A549 (cell line): Measurements from ENCODE around the gene OR10A3. TPM values are rescaled to one million over a fixed set of nuclear protein-coding genes. Genes with fewer than 3 reads are reported as not detected.

Experiments
- ATAC-seq, 2 experiments: fragments of 200-7000 bp in 1 of 2; fragments of >200 bp in 1 of 2; cut with Nextera tagmentation in 1 of 2; cut with Tn5 transposase in 1 of 2; 3 replicates each; pipeline versions ENCODE4 v1.8.0 to v1.9.1; 2018 to 2020; ENCODE audit warnings: mild to moderate bottlenecking in 1 of 2, moderate library complexity in 1 of 2
- CTCF ChIA-PET: fragments of 300-600 bp; sonication (Branson Sonifier 250); formaldehyde crosslinking; extraction: SDS; loops from one replicate; lab custom pipeline; 2021; ENCODE audit warnings: antibody characterized with exemption, inconsistent platforms; lab: Yijun Ruan, JAX
- POLR2A ChIA-PET: fragments of 350-600 bp; formaldehyde crosslinking; extraction: SDS; loops from one replicate; lab custom pipeline; 2021; ENCODE audit warnings: antibody characterized with exemption, inconsistent platforms; lab: Yijun Ruan, JAX
- DNase-seq, 2 experiments: peaks; one replicate each; pipeline versions ENCODE4 v3.0.0 to v3.0.0-alpha.2; 2011 to 2016; ENCODE audit warnings: low read depth in 1 of 2, low spot score in 1 of 2
- FAIRE-seq: peaks from 2 replicates; lab custom pipeline; 2011; peaks lifted over from hg19 to GRCh38; lab: Jason Lieb, UNC
- H3K27ac ChIP-seq, 2 experiments: fragments of >200 bp; sonication (Bioruptor Twin); formaldehyde crosslinking; 3 replicates each; pipeline ENCODE4 v1.5.1; 2016 to 2017
- H3K4me1 ChIP-seq: fragments of >200 bp; sonication (Bioruptor Twin); formaldehyde crosslinking; 3 replicates; pipeline ENCODE4 v1.6.1; 2016
- H3K4me2 ChIP-seq: fragments of >200 bp; sonication (Bioruptor Twin); formaldehyde crosslinking; 3 replicates; pipeline ENCODE4 v1.6.1; 2016
- H3K4me3 ChIP-seq: fragments of >200 bp; sonication (Bioruptor Twin); formaldehyde crosslinking; 3 replicates; pipeline ENCODE4 v1.5.1; 2016
- H3K9me3 ChIP-seq: fragments of >200 bp; sonication (Bioruptor Twin); formaldehyde crosslinking; 3 replicates; pipeline ENCODE4 v1.6.1; 2016
- CBX8 ChIP-seq: fragments of 200-600 bp; sonication (generic); IDR thresholded peaks from 2 replicates; pipeline ENCODE4 v1.6.1; 2016
- CHD2 ChIP-seq: fragments of 150-350 bp; IDR thresholded peaks from 2 replicates; pipeline ENCODE4 v1.6.1; 2014; ENCODE audit warnings: low read length; ENCODE audit not compliant: partially characterized antibody
- CHD4 ChIP-seq: fragments of 200-600 bp; sonication (generic); IDR thresholded peaks from 2 replicates; pipeline ENCODE4 v1.6.1; 2016; ENCODE audit warnings: antibody characterized with exemption, mild to moderate bottlenecking, borderline replicate concordance
- E2F6 ChIP-seq: IDR thresholded peaks from 2 replicates; pipeline ENCODE4 v1.6.1; 2012; ENCODE audit warnings: low read depth, borderline replicate concordance
- EHF ChIP-seq: fragments of 250-450 bp; sonication (Bioruptor Pico); IDR thresholded peaks from 2 replicates; pipeline ENCODE4 v1.5.0; 2020; ENCODE audit warnings: mild to moderate bottlenecking
- ESRRA ChIP-seq: fragments of 150-350 bp; IDR thresholded peaks from 2 replicates; pipeline ENCODE4 v1.6.1; 2014; ENCODE audit warnings: mild to moderate bottlenecking, low read length, borderline replicate concordance
- GATA3 ChIP-seq: IDR thresholded peaks from 2 replicates; pipeline ENCODE4 v1.6.1; 2012; ENCODE audit warnings: borderline replicate concordance
- HDAC2 ChIP-seq: fragments of 200-600 bp; sonication (generic); IDR thresholded peaks from 2 replicates; pipeline ENCODE4 v1.6.1; 2016
- HOXB5 ChIP-seq: fragments of 250-450 bp; sonication (Bioruptor Pico); IDR thresholded peaks from 2 replicates; pipeline ENCODE4 v1.5.0; 2020; ENCODE audit warnings: mild to moderate bottlenecking, moderate library complexity
- JUN ChIP-seq, 2 experiments: fragments of >200 bp; sonication (Bioruptor Twin); formaldehyde crosslinking; IDR thresholded peaks; 2 replicates in 1 of 2; 3 replicates in 1 of 2; pipeline ENCODE4 v1.6.1; 2016 to 2017
- KDM1A ChIP-seq: fragments of 200-600 bp; sonication (generic); IDR thresholded peaks from 2 replicates; pipeline ENCODE4 v1.6.1; 2016; ENCODE audit warnings: low read depth, mild to moderate bottlenecking
- MAFK ChIP-seq: fragments of 450-650 bp; IDR thresholded peaks from 2 replicates; pipeline ENCODE4 v1.6.1; 2014; ENCODE audit not compliant: partially characterized antibody
- NPAS2 ChIP-seq: fragments of 250-450 bp; sonication (Bioruptor Pico); IDR thresholded peaks from 2 replicates; pipeline ENCODE4 v1.8.0; 2022; ENCODE audit warnings: mild to moderate bottlenecking, moderate library complexity, borderline replicate concordance
- POLR2A ChIP-seq: IDR thresholded peaks from 2 replicates; pipeline ENCODE4 v1.6.1; 2012; ENCODE audit warnings: mild to moderate bottlenecking, low read length
- RAD21 ChIP-seq, 2 experiments: fragments of >200 bp in 1 of 2; sonication (Bioruptor Twin) in 1 of 2; formaldehyde crosslinking in 1 of 2; IDR thresholded peaks in 1 of 2; conservative IDR thresholded peaks in 1 of 2; 2 replicates in 1 of 2; 3 replicates in 1 of 2; pipeline ENCODE4 v1.6.1; 2012 to 2018; ENCODE audit warnings: inconsistent platforms in 1 of 2
- RCOR1 ChIP-seq: fragments of 150-350 bp; IDR thresholded peaks from 2 replicates; pipeline ENCODE4 v1.6.1; 2014; ENCODE audit warnings: antibody characterized with exemption, low read length, low read depth
- REST ChIP-seq: fragments of 200-600 bp; sonication (generic); IDR thresholded peaks from 2 replicates; pipeline ENCODE4 v1.6.1; 2016; ENCODE audit warnings: antibody characterized with exemption, mild to moderate bottlenecking, moderate library complexity
- RNF2 ChIP-seq: fragments of 200-600 bp; sonication (generic); IDR thresholded peaks from 2 replicates; pipeline ENCODE4 v1.6.1; 2016; ENCODE audit warnings: low read depth, mild to moderate bottlenecking, antibody characterized with exemption, moderate library complexity, borderline replicate concordance
- SMC3 ChIP-seq: fragments of >200 bp; sonication (Bioruptor Twin); formaldehyde crosslinking; IDR thresholded peaks from 3 replicates; pipeline ENCODE4 v1.6.1; 2018; ENCODE audit warnings: inconsistent platforms
- SREBF2 ChIP-seq: fragments of 450-650 bp; IDR thresholded peaks from 2 replicates; pipeline ENCODE4 v1.6.1; 2014; ENCODE audit warnings: mild to moderate bottlenecking, moderate library complexity
- TP53 ChIP-seq: fragments of 250-450 bp; sonication (Bioruptor Pico); IDR thresholded peaks from 2 replicates; pipeline ENCODE4 v1.5.0; 2021; ENCODE audit warnings: mild to moderate bottlenecking, moderate library complexity
- ZC3H11A ChIP-seq: fragments of 450-650 bp; IDR thresholded peaks from 2 replicates; pipeline ENCODE4 v1.6.1; 2014; ENCODE audit warnings: antibody characterized with exemption, mild to moderate bottlenecking
- WGBS: methylation state at CpG from one replicate; pipeline ENCODE4 v1.1.6; 2017; ENCODE audit errors: missing lambda C conversion rate; 5-methylcytosine and 5-hydroxymethylcytosine counted together
- polyA plus RNA-seq, 4 experiments: library from polyadenylated mRNA; depleted of rRNA in 3 of 4; stranded (reverse); fragments of >200 nt; fragmentation: RNase III in 1 of 4; extraction: RNeasy Plus Mini Kit Qiagen cat#74134 plus additional on column Dnase treatment in 1 of 4; gene quantifications; 2 replicates in 3 of 4; 3 replicates in 1 of 4; pipeline ENCODE4 v1.2.3, GENCODE V29; 2011 to 2017
- TF ChIP-seq, protein P1 (sequence below): fragments of 250-450 bp; sonication (Bioruptor Pico); IDR thresholded peaks from 2 replicates; pipeline ENCODE4 v1.5.0; 2021; ENCODE audit warnings: mild to moderate bottlenecking, moderate library complexity, borderline replicate concordance
- TF ChIP-seq, protein P2 (sequence below): IDR thresholded peaks from 2 replicates; pipeline ENCODE4 v1.6.1; 2012
- TF ChIP-seq, protein P3 (sequence below): fragments of >200 bp; sonication (Bioruptor Twin); formaldehyde crosslinking; IDR thresholded peaks from 3 replicates; pipeline ENCODE4 v1.6.1; 2016

Gene OR10A3
- polyA plus RNA-seq, 2 of the 4 experiments (the other 2 are of a cell fraction) = not detected

GRCh38 chr11:7901319-7901854 is 40.1 kb downstream of the OR10A3 start:
- H3K4me1 ChIP-seq = no peaks in the 10 kb centered on the region
- TF ChIP-seq SMC3 (no peak), MAFK (no peak), CHD4 (no peak), RAD21 (conservative IDR thresholded peaks at IDR 0.05 in 1 of 2, IDR thresholded peaks at IDR 0.05 in 1 of 2) (no peak), ESRRA (no peak), HDAC2 (no peak), E2F6 (no peak), HOXB5 (no peak), GATA3 (no peak)
- TF ChIP-seq, protein P1, sequence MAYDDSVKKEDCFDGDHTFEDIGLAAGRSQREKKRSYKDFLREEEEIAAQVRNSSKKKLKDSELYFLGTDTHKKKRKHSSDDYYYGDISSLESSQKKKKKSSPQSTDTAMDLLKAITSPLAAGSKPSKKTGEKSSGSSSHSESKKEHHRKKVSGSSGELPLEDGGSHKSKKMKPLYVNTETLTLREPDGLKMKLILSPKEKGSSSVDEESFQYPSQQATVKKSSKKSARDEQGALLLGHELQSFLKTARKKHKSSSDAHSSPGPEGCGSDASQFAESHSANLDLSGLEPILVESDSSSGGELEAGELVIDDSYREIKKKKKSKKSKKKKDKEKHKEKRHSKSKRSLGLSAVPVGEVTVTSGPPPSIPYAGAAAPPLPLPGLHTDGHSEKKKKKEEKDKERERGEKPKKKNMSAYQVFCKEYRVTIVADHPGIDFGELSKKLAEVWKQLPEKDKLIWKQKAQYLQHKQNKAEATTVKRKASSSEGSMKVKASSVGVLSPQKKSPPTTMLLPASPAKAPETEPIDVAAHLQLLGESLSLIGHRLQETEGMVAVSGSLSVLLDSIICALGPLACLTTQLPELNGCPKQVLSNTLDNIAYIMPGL (CRISPR knock-in tag) = no peak
- TF ChIP-seq, protein P2, sequence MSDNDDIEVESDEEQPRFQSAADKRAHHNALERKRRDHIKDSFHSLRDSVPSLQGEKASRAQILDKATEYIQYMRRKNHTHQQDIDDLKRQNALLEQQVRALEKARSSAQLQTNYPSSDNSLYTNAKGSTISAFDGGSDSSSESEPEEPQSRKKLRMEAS = no peak
- TF ChIP-seq, protein P3, sequence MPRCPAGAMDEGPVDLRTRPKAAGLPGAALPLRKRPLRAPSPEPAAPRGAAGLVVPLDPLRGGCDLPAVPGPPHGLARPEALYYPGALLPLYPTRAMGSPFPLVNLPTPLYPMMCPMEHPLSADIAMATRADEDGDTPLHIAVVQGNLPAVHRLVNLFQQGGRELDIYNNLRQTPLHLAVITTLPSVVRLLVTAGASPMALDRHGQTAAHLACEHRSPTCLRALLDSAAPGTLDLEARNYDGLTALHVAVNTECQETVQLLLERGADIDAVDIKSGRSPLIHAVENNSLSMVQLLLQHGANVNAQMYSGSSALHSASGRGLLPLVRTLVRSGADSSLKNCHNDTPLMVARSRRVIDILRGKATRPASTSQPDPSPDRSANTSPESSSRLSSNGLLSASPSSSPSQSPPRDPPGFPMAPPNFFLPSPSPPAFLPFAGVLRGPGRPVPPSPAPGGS = no peak
- TF ChIP-seq, all 56 proteins: peak for 0
- ATAC-seq (no peak), DNase-seq (no peak), FAIRE-seq (no peak)
- no peak overlapping the region for H3K4me2 ChIP-seq
- no peaks in the 10 kb centered on the region for H3K9me3 ChIP-seq
- ChIA-PET POLR2A (no interaction called here), CTCF (interaction anchor here (2.2 to 6.8 kb wide), 2 partner anchors 10 to 198 kb away, joined by 5 to 39 read pairs; no protein-coding TSS in a partner anchor)
- no peak overlapping the region for H3K4me3 ChIP-seq
- WGBS = 19% methylated on average over 3 of the region's 3 CpGs
- H3K27ac ChIP-seq = no peak overlapping the region

GRCh38 chr11:7900686-7901085 is 40.8 kb downstream of the OR10A3 start:
- ChIA-PET POLR2A (no interaction called here), CTCF (interaction anchor here (2.2 to 6.8 kb wide), 3 partner anchors 9 to 198 kb away, joined by 5 to 39 read pairs (median 8); partner anchors contain the start of gene EIF3F)
- TF ChIP-seq NPAS2 (no peak), TP53 (CRISPR knock-in tag) (no peak), CHD2 (no peak), POLR2A (no peak), RCOR1 (no peak), RNF2 (no peak), ZC3H11A (no peak)
- Histone ChIP-seq H3K9me3 (no peaks in the 10 kb centered on the region), H3K4me2 (no peak overlapping the region), H3K4me1 (no peaks in the 10 kb centered on the region), H3K4me3 (no peak overlapping the region), H3K27ac (no peak overlapping the region)
- no peak for DNase-seq
- FAIRE-seq = no peak
- no peak for ATAC-seq
- WGBS = 13% methylated on average over 4 of the region's 4 CpGs

DNA sequence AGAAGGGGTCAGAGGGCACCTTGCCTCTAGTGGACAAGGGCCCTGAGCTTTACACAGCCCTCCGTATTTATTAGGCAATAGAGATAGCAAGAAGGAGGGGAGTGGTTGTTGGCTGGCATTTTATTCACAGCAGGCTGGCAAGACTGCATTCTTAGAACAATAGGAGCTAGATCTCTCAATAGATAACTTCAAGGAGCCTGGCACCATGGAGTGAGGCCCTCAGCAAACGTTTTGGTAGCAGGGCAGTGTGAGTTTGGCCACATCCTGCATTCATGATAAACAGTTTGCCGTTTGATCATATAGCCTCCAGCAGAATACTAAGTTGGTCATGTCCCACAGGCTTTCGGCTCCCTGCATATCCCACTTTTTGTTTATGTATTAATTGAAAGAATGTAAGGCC is 42.1 kb downstream of the OR10A3 start:
- FAIRE-seq (no peak), ATAC-seq (no peak)
- POLR2A ChIA-PET = no interaction called here
- CTCF ChIA-PET = interaction anchor here (2.2 to 2.4 kb wide), 2 partner anchors 87 to 200 kb away, joined by 5 to 8 read pairs; partner anchors contain the start of gene EIF3F
- no peak overlapping the region for H3K4me3 ChIP-seq
- H3K9me3 ChIP-seq = no peaks in the 10 kb centered on the region
- H3K4me1 ChIP-seq = no peaks in the 10 kb centered on the region
- no peak for TF ChIP-seq CBX8
- no peak for TF ChIP-seq JUN (IDR thresholded peaks at IDR 0.05)
- TF ChIP-seq, protein P3 = no peak
- TF ChIP-seq REST = no peak
- TF ChIP-seq SMC3 = no peak
- TF ChIP-seq EHF (CRISPR knock-in tag) = no peak
- no peak for TF ChIP-seq SREBF2
- TF ChIP-seq KDM1A = no peak
- TF ChIP-seq, all 56 proteins: peak for 0
- H3K27ac ChIP-seq = no peak overlapping the region
- no peak for DNase-seq
- 16% methylated on average over 4 of the region's 4 CpGs for WGBS
- no peak overlapping the region for H3K4me2 ChIP-seq
